Breast epithelium (tissue), 4 donors: ENCODE results near the gene TMEM18. TPM values are rescaled to one million over a fixed set of nuclear protein-coding genes. Genes with fewer than 3 reads are reported as not detected.

Source experiments
- DNase-seq, 2 donors: peaks; one replicate each; pipeline ENCODE4 v3.0.0-alpha.2; 2019; ENCODE audit warnings: low spot score in 2 of 2
- H3K27ac ChIP-seq, 2 donors: fragments of 200-600 bp; sonication (generic) in 1 of 2; one replicate each; pipeline ENCODE4 v1.5.1; 2016 to 2019; ENCODE audit warnings: mild to moderate bottlenecking in 1 of 2
- H3K27me3 ChIP-seq, 2 donors: fragments of 200-600 bp; sonication (generic) in 1 of 2; one replicate each; pipeline versions ENCODE4 v1.5.1 to v1.6.0; 2017 to 2019; ENCODE audit warnings: control low read depth in 1 of 2, mild to moderate bottlenecking in 1 of 2
- H3K36me3 ChIP-seq: fragments of 200-600 bp; one replicate; pipeline ENCODE4 v1.5.1; 2019
- H3K4me1 ChIP-seq, 2 donors: fragments of 200-600 bp; sonication (generic); one replicate each; pipeline ENCODE4 v1.5.1; 2016 to 2019; ENCODE audit warnings: control low read depth in 1 of 2
- H3K4me3 ChIP-seq, 3 donors: fragments of 200-600 bp; sonication (generic); 1 replicate in 2 of 3; 2 replicates in 1 of 3; pipeline ENCODE4 v1.5.1; 2016 to 2019; ENCODE audit warnings: mild to moderate bottlenecking in 3 of 3, moderate library complexity in 2 of 3
- H3K9me3 ChIP-seq, 2 donors: fragments of 200-600 bp; sonication (generic) in 1 of 2; one replicate each; pipeline ENCODE4 v1.5.1; 2016 to 2019; ENCODE audit warnings: control low read depth in 1 of 2
- CTCF ChIP-seq, 3 donors: fragments of 450-650 bp; IDR thresholded peaks; one replicate each; pipeline ENCODE4 v1.5.1; 2016 to 2017; ENCODE audit warnings: antibody characterized with exemption in 3 of 3, mild to moderate bottlenecking in 3 of 3, moderate library complexity in 3 of 3
- POLR2A ChIP-seq: fragments of 450-650 bp; IDR thresholded peaks from one replicate; pipeline ENCODE4 v1.6.1; 2016; ENCODE audit warnings: antibody characterized with exemption, mild to moderate bottlenecking, moderate library complexity
- POLR2AphosphoS5 ChIP-seq, 3 donors: sonication (generic); formaldehyde crosslinking; IDR thresholded peaks; one replicate each; pipeline ENCODE4 v1.6.1; 2017; ENCODE audit warnings: antibody characterized with exemption in 3 of 3
- intact Hi-C: fragments of 100-400 bp; cut with DNase I; formaldehyde crosslinking; loops from one replicate; pipeline ENCODE4 v1.15.1; 2023; ENCODE audit warnings: low total_unique reads
- total RNA-seq, 3 donors: library from RNA; depleted of rRNA; stranded (reverse); fragments of >200 nt; gene quantifications; one replicate each; pipeline ENCODE4 v1.1.0, GENCODE V29; 2016

Gene TMEM18
- total RNA-seq, 3 donors from 2014 or later = 17.7 to 34.6 (median 27.4) TPM

GRCh38 chr2:666441-666840, 10.8 kb downstream of the TMEM18 start:
- H3K4me3 ChIP-seq = no peak overlapping the region
- H3K27me3 ChIP-seq = no peaks in the 10 kb centered on the region
- intact Hi-C loops = no loop called here
- DNase-seq = no peak
- H3K27ac ChIP-seq = no peak overlapping the region
- peaks cover 12% of the 10 kb centered on the region for H3K36me3 ChIP-seq
- peaks cover 10 to 14% of the 10 kb centered on the region in 2 donors for H3K9me3 ChIP-seq
- H3K4me1 ChIP-seq = no peaks in the 10 kb centered on the region
- TF ChIP-seq CTCF (IDR thresholded peaks at IDR 0.05) (no peak), POLR2AphosphoS5 (IDR thresholded peaks at IDR 0.05) (no peak)

DNA sequence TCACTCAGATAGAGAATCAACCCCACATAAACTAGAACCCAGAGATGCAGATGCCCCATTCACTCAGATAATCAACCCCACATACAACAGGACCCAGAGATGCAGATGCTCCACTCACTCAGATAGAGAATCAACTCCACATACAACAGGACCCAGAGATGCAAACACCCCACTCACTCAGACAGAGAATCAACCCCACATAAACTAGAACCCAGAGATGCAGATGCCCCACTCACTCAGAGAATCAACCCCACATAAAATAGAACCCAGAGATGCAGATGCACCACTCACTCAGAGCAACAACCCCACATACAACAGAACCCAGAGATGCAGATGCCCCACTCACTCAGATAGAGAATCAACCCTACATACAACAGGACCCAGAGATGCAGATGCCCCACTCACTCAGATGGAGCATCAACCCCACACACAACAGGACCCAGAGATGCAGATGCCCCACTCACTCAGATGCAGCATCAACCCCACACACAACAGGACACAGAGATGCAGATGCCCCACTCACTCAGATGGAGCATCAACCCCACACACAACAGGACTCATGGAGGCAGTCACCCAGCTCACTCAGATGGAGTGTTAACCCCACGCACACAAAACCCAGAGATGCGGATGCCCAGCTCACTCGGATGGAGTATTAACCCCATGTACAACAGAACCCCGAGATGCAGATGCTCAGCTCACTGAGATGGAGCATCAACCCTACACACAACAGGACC, 11.7 kb downstream of the TMEM18 start:
- H3K36me3 ChIP-seq = peaks cover 12% of the 10 kb centered on the region

GRCh38 chr2:664063-664462, 13.1 kb downstream of the TMEM18 start:
- intact Hi-C loops = no loop called here
- peaks cover 7% of the 10 kb centered on the region for H3K36me3 ChIP-seq
- no peaks in the 10 kb centered on the region for H3K4me1 ChIP-seq
- no peak overlapping the region for H3K27ac ChIP-seq
- H3K4me3 ChIP-seq = no peak overlapping the region
- H3K9me3 ChIP-seq = peaks cover 10 to 14% of the 10 kb centered on the region in 2 donors
- no peak for DNase-seq
- TF ChIP-seq POLR2AphosphoS5 (IDR thresholded peaks at IDR 0.05) = no peak
- TF ChIP-seq POLR2A = no peak
- no peak for TF ChIP-seq CTCF (IDR thresholded peaks at IDR 0.05)
- peaks cover 0 to 20% of the 10 kb centered on the region in 2 donors for H3K27me3 ChIP-seq

More for the DNA sequence above, 11.7 kb downstream of the TMEM18 start:
- no peak overlapping the region for H3K4me3 ChIP-seq
- intact Hi-C loops = no loop called here
- H3K9me3 ChIP-seq = peaks cover 10 to 14% of the 10 kb centered on the region in 2 donors
- no peak overlapping the region for H3K27ac ChIP-seq
- no peak for DNase-seq
- TF ChIP-seq POLR2AphosphoS5 (IDR thresholded peaks at IDR 0.05) (no peak), POLR2A (no peak), CTCF (IDR thresholded peaks at IDR 0.05) (no peak)
- H3K27me3 ChIP-seq = peaks cover 0 to 9% of the 10 kb centered on the region in 2 donors
- H3K4me1 ChIP-seq = no peaks in the 10 kb centered on the region

GRCh38 chr2:663221-663620, 14.0 kb downstream of the TMEM18 start:
- Histone ChIP-seq H3K9me3 (peaks cover 10 to 14% of the 10 kb centered on the region in 2 donors), H3K4me3 (no peak overlapping the region), H3K27ac (no peak overlapping the region), H3K36me3 (peaks cover 5% of the 10 kb centered on the region), H3K4me1 (no peaks in the 10 kb centered on the region), H3K27me3 (peaks cover 0 to 20% of the 10 kb centered on the region in 2 donors)
- TF ChIP-seq CTCF (IDR thresholded peaks at IDR 0.05) (no peak), POLR2AphosphoS5 (IDR thresholded peaks at IDR 0.05) (no peak), POLR2A (no peak)
- no peak for DNase-seq
- intact Hi-C loops = no loop called here

DNA sequence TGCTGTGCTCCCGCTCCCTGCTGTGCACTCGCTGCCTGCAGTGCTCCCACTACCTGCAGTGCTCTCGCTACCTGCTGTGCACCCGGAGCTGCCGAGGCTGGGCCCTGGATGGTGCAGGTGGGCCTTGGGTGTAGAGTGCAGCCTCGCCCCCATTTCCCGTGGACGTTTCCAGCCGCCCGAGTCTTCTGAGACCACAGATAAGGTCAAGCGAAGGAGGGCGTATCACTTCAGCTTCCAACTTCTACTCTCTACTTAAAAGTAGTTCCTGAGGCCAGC, 15.9 kb downstream of the TMEM18 start:
- Histone ChIP-seq H3K4me3 (no peak overlapping the region), H3K36me3 (peaks cover 3% of the 10 kb centered on the region), H3K4me1 (no peaks in the 10 kb centered on the region), H3K27ac (no peak overlapping the region), H3K9me3 (peaks cover 10 to 14% of the 10 kb centered on the region in 2 donors), H3K27me3 (peaks cover 0 to 20% of the 10 kb centered on the region in 2 donors)
- TF ChIP-seq POLR2A (no peak), POLR2AphosphoS5 (IDR thresholded peaks at IDR 0.05) (no peak), CTCF (IDR thresholded peaks at IDR 0.05) (no peak)
- no peak for DNase-seq
- intact Hi-C loops = no loop called here
